Measurements from ENCODE around the gene AURKA.

Gene AURKA

DNA sequence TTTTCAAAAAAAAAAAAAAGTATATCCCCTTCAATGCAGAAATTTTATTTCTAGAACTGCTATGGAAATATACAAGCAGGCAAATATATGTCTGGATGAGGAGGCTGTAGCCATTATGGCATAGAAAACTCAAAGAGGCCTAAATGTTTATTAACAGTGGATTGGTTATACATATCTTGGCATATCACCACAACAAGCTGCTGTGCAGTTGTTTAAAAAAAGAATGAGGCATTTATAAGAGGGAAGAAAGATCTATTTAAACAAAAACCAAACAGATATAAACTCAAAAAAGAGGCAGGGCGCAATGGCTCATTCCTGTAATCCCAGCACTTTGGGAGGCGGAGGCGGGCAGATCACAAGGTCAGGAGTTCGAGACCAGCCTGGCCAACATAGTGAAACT lies 46.3 kb upstream of the AURKA start:
- Histone ChIP-seq H4K20me1 (ENCODE audit: insufficient read depth, low read length) (no peaks in the 10 kb centered on the region), H3K9ac (ENCODE audit: low read depth, low read length) (no peak overlapping the region), H3K36me3 (ENCODE audit: insufficient read depth, low read length) (no peaks in the 10 kb centered on the region), H3K79me2 (ENCODE audit: insufficient read depth, low read length) (no peaks in the 10 kb centered on the region), H2AFZ (ENCODE audit: low read depth, low read length) (no peak overlapping the region), H3K27me3 (ENCODE audit: insufficient read depth, low read length, poor library complexity) (no peaks in the 10 kb centered on the region), H3K9me3 (ENCODE audit: insufficient read depth, low read length, severe bottlenecking) (no peaks in the 10 kb centered on the region), H3K4me1 (ENCODE audit: insufficient read depth, low read length) (peaks cover 8% of the 10 kb centered on the region), H3K4me3 (ENCODE audit: low read depth in 1 of 2, low read length in 2 of 2) (no peak overlapping the region), H3K27ac (ENCODE audit: low read length) (no peak overlapping the region), H3K4me2 (ENCODE audit: insufficient read depth, low read length) (no peak overlapping the region)
- TF ChIP-seq EZH2 (IDR thresholded peaks at IDR 0.05; ENCODE audit: borderline replicate concordance, low read depth, low read length, severe bottlenecking) (no peak), CTCF (IDR thresholded peaks at IDR 0.05; ENCODE audit: borderline replicate concordance, extremely low read depth, low read length, poor library complexity, severe bottlenecking) (no peak)
- DNase-seq (no peak), ATAC-seq (ENCODE audit: insufficient read depth, low read depth) (no peak)

DNA sequence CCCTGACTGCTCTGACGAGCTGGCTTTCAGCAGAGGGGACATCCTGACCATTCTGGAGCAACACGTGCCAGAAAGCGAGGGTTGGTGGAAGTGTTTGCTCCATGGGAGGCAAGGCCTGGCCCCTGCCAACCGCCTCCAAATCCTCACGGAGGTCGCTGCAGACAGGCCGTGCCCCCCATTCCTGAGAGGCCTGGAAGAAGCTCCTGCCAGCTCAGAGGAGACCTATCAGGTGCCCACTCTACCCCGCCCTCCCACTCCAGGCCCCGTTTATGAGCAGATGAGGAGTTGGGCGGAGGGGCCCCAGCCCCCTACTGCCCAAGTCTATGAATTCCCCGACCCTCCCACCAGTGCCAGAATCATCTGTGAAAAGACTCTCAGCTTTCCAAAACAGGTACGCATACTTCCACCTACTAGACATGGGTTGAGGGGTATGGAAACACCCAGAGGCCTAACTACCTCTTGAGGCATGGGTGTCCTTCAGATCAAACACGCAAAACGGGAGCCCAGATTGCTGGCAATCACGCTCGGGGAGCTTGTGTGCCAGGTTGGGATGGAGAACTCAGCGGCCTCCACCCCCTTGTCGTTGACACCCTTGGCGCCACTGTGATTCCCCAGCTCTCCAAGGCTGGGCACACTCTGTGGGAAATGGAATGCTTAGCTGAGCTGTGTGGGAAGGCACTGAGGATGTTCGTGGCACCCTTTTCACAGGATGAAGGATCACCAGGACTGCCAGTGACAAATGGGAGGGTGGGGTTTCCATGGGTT lies 45.4 kb upstream of the AURKA start:
- Histone ChIP-seq H2AFZ (ENCODE audit: low read depth, low read length) (no peak overlapping the region), H3K9me3 (ENCODE audit: insufficient read depth, low read length, severe bottlenecking) (no peaks in the 10 kb centered on the region), H4K20me1 (ENCODE audit: insufficient read depth, low read length) (no peaks in the 10 kb centered on the region), H3K79me2 (ENCODE audit: insufficient read depth, low read length) (no peaks in the 10 kb centered on the region), H3K4me1 (ENCODE audit: insufficient read depth, low read length) (peaks cover 8% of the 10 kb centered on the region), H3K27ac (ENCODE audit: low read length) (no peak overlapping the region), H3K36me3 (ENCODE audit: insufficient read depth, low read length) (no peaks in the 10 kb centered on the region), H3K4me3 (ENCODE audit: low read depth in 1 of 2, low read length in 2 of 2) (no peak overlapping the region), H3K27me3 (ENCODE audit: insufficient read depth, low read length, poor library complexity) (no peaks in the 10 kb centered on the region), H3K9ac (ENCODE audit: low read depth, low read length) (no peak overlapping the region), H3K4me2 (ENCODE audit: insufficient read depth, low read length) (no peak overlapping the region)
- TF ChIP-seq CTCF (IDR thresholded peaks at IDR 0.05; ENCODE audit: borderline replicate concordance, extremely low read depth, low read length, poor library complexity, severe bottlenecking), result no peak
- no peak for TF ChIP-seq EZH2 (IDR thresholded peaks at IDR 0.05; ENCODE audit: borderline replicate concordance, low read depth, low read length, severe bottlenecking)
- DNase-seq (no peak), ATAC-seq (ENCODE audit: insufficient read depth, low read depth) (no peak)

DNA sequence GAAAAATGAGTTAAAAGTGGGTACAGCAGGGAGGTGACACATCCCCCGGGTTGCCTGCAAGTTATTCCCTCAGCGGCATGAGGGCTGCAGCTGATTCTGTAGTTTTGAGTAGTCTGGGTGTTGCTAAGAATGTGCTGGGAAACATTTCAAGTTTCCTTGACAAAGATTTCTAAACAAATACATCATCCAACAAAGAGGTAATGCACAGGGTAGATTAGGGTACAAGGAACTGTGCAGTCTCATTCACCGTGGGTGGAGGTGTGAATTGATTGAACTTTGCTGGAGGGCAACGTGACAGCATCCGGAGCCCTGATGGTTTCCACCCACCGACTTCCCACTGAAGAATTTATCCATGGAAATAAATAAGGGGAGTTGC lies 41.9 kb upstream of the AURKA start:
- no peak overlapping the region for H2AFZ ChIP-seq (ENCODE audit: low read depth, low read length)

More for the DNA sequence above, 41.9 kb upstream of the AURKA start:
- Histone ChIP-seq H3K4me3 (ENCODE audit: low read depth in 1 of 2, low read length in 2 of 2) (no peak overlapping the region), H3K27me3 (ENCODE audit: insufficient read depth, low read length, poor library complexity) (no peaks in the 10 kb centered on the region), H3K9me3 (ENCODE audit: insufficient read depth, low read length, severe bottlenecking) (no peaks in the 10 kb centered on the region), H3K27ac (ENCODE audit: low read length) (no peak overlapping the region), H3K79me2 (ENCODE audit: insufficient read depth, low read length) (no peaks in the 10 kb centered on the region), H4K20me1 (ENCODE audit: insufficient read depth, low read length) (no peaks in the 10 kb centered on the region), H3K36me3 (ENCODE audit: insufficient read depth, low read length) (no peaks in the 10 kb centered on the region), H3K4me1 (ENCODE audit: insufficient read depth, low read length) (peaks cover 7% of the 10 kb centered on the region), H3K9ac (ENCODE audit: low read depth, low read length) (no peak overlapping the region), H3K4me2 (ENCODE audit: insufficient read depth, low read length) (no peak overlapping the region)
- TF ChIP-seq CTCF (IDR thresholded peaks at IDR 0.05; ENCODE audit: borderline replicate concordance, extremely low read depth, low read length, poor library complexity, severe bottlenecking) (no peak), EZH2 (IDR thresholded peaks at IDR 0.05; ENCODE audit: borderline replicate concordance, low read depth, low read length, severe bottlenecking) (no peak)
- DNase-seq (no peak), ATAC-seq (ENCODE audit: insufficient read depth, low read depth) (no peak)

Measured in DND-41 (cell line).